ENCODE results near the gene TMEM254.
"Not testable (repeated sequence)": the region's sequence is repeated elsewhere in the genome, so short reads cannot be mapped to it uniquely, and the experiment has no call there.

The TMEM254 gene

DNA sequence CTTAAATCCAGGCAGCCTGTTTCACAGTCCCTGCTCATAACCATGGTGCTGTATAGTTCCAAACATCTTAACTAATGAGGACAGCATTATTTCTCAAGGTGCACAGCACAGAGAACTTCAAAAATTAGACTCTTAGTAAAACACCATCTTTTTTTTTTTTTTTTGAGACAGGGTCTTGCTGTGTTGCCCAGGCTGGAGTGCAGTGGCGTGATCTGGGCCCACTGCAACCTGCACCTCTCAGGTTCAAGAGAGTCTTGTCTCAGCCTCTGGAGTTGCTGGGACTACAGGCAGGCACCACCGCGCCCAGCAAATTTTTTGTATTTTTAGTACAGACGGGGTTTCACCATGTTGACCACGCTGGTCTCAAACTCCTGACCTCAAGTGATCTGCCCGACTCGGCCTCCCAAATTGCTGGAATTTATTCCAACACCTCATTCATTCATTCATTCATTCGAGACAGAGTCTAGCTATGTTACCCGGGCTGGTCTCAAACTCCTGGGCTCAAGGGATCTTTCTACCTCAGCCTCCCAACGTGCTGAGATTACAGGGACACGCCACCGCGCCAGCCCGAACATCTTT, 507 bp upstream of the TMEM254 start:
- DNase-seq: no peak

DNA sequence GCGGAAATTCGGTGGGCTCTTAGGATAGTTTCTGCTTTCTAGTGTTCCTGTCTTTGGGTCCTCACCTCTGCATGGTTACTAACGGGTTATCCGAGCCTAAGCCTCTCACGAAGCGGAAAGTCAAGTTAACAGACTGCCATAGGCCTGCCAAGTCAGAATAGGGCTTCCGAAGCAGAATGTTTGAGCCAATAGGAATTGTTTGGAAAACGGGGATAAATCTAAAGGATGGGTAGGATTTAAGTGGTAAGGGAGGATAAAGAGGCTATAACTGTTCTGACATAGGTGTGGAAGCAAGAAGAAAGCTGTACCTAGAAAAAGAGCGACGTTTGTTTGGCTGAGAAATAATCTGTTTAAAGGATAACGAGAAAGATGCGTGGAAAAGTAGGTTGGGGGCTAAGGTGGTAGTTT, 851 bp downstream of the TMEM254 start:
- no peak for DNase-seq

DNA sequence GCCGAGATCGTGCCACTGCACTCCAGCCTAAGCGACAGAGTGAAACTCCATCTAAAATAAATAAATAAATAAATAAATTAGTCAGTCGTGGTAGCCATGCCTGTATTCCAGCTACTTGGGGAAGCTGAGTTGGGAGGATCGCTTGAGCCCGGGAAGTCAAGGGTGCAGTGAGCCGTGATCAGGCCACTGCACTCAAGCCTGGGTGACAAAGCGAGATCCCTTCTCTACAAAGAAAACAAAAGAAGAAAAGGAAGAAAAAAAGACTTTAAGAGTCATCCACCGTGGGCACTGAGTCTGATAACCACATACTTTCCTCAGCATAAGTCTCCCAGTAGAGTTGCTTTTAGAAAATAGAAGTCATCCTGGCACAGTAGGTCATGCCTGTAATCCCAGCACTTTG, 2.6 kb downstream of the TMEM254 start:
- DNase-seq: no peak

DNA sequence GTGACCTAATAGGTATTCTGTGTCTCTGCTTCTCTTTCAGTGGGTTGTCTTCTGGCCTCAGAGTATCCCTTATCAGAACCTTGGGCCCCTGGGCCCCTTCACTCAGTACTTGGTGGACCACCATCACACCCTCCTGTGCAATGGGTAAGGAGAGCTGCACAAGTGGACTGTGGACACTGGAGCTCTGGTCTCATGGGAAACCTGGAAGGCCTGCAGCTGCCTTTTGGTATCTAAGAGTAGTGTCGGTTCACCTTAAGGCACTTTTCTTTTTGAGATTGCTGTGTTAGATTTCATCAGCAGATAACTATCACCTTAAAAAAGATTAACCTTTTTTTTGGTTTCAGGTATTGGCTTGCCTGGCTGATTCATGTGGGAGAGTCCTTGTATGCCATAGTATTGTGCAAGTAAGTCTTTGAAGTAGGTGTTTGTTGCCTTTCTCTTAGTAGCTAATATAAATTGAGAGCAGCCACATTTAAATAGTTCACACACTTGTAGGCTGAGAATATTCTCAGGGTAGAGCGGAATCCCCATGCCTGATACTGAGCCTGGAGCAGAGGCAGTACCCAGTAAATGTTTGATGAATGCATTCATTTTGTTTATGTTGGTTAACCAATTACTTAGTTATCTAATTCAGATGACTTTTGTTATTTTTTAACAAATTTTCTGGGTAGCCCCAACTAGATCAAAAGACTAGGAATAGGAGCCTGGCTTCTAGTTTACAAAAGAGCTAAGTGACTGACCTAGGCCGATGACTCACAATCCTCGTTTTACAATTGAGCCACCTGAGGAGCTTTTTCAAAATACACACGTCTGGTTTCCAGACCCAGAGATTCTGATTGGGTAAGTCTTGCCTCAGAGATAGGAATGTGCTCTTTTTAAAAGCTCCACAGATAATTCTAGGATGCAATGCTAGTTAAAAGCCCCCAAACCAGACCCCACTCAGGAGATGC, 3.6 kb downstream of the TMEM254 start:
- DNase-seq: no peak

DNA sequence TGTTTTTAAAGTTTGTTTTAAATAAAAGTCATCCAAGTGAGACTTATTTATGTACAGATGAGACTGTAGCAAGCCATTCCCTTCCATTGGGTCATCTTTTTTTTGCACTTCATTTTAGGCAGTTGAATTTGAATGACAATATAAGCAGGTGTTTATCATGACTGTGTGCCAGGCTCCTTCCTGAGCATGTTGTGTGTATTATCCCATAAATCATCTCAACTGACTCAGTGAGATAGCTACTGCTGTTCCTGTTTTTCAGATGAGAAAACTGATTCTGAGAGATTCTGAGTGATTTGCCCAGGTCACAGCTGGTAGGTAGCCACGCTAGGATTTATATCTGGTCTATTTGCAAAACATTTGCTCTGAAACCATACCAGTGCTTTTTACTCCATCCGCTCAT, 11.7 kb downstream of the TMEM254 start:
- peak; percentile 24 for DNase-seq

DNA sequence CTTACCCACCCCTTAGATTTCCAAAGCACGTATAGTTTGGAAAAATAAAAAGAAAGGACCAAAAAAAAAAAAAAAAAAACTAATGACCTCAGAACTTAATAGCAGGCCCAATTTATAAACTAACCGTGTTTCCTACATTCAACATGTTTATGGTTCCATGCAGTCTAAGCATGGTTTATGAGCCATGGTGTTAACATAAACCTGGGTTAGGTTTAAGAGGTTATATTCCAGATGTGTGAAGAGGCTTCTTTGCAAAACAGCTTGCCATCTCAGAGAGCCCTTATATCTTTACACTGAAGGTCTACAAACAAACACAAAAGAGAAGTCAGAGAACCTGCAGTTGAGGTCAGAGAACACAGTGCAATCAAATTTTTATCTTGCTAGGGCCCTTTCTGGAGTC, 15.8 kb downstream of the TMEM254 start:
- no peak for DNase-seq

DNA sequence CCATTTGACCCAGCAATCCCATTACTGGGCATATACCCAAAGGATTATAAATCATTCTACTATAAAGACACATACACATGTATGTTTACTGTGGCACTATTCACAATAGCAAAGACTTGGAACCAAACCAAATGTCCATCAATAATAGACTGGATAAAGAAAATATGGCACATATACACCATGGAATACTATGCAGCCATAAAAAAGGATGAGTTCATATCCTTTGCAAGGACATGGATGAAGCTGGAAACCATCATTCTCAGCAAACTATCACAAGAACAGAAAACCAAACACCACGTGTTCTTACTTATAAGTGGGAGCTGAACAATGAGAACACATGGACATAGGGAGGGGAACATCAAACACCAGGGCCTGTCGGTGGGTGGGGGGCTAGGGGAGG, 19.8 kb downstream of the TMEM254 start:
- not testable (repeated sequence) for DNase-seq

DNA sequence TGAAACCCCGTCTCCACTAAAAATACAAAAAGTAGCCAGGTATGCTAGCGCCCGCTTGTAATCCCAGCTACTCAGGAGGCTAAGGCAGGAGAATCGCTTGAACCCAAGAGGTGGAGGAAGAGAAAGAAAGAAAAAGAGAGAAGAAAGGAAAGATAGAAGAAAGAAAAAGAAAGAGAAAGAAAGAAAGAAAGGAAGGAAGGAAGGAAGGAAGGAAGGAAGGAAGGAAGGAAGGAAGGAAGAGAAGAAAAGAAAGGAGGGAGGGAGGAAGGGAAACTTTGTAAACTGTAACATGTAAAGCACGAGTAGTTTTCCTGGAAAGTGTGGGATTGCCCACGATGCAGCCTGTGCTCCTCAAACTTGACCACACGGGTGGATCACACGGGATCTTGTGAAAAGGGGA, 20.8 kb downstream of the TMEM254 start:
- not testable (repeated sequence) for DNase-seq

DNA sequence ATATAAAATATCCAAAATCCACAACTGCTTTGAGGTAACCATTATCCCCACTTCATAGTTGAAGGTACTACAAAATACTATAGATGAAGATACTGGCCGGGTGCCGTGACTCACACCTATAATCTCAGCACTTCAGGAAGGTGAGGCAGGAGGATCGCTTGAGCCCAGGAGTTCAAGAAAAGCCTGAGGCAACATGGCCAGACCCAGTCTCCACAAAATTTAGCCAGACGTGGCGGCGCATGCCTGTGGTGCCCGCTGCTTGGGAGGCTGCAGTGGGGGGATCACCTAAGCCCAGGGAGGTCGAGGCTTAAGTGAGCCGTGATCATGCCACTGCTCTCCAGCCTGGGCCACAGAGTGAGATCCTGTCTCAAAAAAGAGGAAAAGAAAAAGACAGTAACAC, 21.7 kb downstream of the TMEM254 start:
- DNase-seq: no peak

DNA sequence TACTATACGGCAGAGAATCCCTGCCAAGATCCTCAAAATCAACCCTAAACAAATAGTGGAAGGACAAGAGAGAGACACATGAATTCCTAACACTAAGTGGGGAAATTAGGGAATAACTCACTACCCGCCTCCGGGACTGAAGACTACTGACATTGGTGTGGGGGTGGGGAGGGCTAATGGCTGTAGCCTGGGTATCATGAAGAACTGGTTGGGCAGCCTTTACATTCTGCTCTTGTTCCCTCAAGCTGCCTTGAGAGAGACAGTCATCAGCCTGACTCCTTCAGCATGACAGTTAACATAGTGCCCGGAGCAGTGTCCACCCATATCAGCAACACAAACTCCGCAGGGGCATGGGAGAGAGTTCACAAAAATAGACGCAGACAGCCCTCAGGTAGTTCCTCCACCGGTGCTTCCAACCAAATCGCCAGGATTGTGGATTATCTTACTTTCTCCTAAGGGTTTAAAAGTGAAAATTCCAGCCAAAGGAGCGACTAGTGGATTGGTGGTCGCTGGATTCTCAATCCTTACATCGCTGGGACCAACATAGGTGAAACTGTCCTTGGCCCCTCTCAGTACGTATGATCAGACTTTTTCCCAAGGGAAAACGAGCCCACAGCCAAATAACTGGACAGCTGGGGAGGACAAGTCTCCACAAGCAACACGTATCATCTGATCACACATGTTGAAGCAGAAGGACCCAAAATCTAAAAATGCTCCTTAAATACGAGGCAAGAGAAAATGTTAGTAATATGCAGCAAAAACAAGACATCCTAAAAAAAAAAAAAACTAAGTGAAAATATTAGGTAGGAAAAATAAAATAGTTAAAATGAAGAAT, 22.6 kb downstream of the TMEM254 start:
- no peak for DNase-seq

DNA sequence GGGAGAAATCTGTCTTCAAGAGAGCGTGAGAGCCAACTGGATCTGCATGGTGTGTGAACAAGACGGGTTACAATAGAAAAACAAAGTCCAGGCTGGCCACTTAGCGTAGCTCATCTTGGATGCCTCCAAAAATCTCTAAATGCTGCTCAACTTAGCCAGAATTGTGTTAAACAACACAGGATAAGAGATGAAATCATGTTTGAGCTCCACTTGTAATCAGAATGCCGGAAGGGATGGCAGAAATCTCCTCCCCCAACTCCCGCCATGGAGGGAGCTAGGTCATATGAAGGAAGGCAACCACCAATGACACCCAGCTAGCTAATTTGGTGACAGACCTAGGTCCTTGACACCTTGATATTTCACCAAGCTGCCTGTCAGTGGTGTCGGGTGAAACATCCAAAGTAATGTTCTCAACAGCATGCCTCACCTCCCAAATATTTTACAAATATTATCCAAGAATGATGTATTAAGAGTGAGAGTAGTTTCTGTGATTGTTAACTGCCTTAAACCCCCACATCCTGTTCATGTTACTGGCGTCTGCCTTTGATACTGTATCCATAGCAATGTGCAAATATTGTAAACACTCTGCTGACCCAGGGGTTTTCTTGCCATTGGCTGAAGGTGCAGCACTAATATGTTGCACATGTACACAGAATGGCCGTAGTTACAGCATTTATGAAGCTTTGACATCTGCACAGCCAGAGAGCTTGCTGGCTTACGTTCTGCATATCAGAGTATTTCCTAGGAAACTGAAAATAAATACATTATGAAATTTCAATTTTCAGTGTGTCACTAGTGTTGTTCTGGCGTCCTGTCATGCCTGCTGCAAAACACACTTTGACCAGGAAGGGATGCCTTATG, 25.8 kb downstream of the TMEM254 start:
- DNase-seq: no peak

DNA sequence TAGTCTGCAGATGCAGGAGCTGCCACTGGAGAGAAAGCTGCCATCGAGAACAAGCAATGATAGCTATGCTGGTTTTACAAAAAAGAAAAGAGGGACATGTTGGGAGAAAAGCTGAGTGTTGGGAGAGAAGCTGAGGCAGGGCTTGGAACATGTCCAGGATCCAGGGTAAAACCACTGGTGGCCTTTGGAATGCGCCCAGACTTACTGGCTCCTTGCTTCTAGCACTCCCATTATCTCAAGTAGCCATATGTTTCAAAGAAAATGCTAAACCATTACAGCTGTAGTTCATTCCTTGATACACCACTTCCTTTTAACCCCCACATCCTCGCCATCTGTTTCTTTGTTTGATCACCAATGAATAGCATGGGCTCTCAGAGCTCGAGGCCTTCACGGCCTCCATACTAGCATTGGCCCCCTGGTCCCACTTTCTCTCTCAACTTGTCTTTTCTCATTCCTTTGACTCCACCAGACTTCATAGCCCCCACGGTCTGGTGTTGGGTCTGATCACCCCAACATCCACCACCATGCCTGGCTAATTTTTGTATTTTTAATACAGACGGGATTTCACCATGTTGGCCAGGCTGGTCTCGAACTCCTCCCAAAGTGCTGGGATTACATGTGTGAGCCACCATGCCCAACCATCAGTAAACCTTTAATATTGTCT, 30.2 kb downstream of the TMEM254 start:
- no peak for DNase-seq

DNA sequence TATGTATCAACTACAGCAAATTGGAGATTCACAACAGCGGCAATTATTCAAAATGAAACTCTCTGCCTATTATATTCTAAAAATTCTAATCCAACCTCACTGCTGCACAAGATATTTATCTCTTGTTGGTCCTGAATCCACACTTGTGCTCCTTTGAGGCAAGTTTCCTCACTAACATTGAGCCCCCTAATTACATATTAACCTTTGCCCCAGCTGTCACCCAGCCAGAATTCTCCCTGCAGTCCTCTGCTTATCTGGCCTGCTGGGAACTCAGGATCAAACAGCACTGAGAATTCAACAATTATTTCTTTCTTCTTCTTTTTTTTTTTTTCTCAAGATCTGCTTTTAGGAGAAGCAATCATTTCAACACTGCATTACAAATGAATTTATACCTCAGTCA, 32.5 kb downstream of the TMEM254 start:
- no peak for DNase-seq

DNA sequence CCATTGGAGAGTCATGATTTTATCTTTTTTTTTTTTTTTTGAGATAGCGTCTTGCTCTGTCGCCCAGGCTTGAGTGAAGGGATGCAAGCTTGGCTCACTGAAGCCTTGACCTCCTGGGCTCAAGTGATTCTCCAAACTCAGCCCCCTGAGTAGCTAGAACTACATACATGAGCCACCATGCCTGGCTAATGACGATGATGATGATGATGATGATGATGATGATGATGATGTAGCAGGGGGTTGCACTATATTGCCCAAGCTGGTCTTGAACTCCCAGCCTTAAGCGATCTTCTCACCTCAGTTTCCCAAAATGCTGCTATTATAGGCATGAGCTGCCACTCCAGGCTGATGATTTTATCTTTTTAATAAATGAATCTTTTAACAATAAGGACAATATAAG, 40.2 kb downstream of the TMEM254 start:
- no peak for DNase-seq

DNA sequence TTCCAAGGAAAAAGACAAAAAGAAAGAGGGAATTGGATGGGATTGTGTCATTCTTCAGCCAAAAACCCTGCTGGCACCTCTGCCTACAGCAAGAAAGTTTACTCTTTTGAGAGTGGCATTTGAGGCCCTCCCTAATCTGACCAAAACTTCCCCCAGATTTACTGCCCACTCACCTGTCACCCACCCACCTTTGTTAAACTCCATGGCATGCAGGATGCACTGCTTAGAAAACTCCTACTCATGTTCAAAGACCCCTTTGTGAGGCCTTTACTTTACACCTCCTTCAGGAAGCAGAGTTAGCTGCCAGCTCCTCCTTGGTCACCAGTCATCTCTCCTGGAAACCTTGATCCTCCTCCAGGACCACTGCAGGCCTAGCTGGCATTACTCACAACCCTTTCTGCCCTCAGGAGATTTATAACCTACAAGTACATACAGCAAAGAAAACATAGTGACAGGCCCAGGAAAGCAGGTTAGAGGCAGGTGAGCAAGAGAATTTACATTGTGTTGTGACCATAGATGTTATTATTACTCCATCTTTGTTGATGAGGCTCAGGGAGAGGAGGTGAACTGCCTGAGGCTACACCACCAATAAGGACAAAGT, 43.7 kb downstream of the TMEM254 start:
- DNase-seq: no peak

DNA sequence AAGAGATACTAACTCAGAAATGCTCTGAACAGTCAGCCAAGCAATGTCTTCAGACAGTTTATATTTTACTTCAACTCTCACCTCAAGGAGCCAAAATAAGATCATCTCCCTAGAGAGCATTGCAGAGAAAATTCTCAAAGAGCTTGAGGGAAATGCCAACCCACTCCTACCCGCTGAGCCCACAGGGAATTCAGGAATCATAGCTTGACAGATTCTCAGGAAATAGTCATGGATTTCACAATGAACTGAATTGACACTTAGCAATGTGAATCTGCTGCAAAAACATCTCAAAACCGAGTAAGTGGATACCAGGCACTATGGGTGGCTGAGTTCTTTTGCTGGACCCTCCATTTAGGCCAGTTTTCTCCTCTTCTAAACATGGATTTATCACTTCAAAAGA, 44.3 kb downstream of the TMEM254 start:
- no peak for DNase-seq

DNA sequence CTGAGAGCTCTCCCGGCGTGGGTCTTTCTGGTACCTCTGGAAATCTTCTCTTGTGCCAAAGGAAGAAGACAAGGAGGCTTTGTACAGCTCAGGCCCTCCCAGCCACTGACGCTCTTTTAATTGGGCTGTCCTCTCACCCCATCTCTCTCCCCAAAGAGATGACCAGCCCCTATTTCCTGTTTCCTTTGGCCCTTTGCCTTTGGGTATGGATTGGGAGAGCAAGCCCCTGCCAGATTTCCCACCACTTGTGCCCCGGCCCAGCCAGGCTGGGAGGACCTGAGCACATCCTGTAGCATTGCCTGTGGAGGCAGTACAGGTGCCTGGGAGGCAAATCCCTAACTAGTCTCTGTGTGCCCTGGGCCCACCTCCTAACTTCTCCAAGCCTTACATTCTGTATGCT, 48.4 kb downstream of the TMEM254 start:
- DNase-seq: no peak

DNA sequence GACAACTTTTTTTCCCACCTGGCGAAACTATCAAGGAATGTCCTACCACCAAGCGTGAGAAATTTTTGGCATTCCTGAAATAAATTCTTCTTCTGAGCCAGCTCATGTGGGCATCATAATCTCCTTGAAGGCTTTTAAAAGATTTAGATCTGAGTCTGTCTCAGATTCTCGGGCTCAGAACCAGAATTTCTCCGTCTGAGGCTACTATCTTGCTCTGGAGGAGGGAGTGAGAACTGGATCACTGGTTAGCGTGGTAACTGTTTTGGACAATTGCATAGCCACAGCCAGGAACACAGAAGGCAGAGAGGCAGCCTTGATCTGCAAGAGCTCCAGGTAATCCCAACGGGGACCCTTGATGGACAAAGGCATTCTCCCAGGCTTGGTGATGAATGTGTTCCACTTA, 53.0 kb downstream of the TMEM254 start:
- no peak for DNase-seq

DNA sequence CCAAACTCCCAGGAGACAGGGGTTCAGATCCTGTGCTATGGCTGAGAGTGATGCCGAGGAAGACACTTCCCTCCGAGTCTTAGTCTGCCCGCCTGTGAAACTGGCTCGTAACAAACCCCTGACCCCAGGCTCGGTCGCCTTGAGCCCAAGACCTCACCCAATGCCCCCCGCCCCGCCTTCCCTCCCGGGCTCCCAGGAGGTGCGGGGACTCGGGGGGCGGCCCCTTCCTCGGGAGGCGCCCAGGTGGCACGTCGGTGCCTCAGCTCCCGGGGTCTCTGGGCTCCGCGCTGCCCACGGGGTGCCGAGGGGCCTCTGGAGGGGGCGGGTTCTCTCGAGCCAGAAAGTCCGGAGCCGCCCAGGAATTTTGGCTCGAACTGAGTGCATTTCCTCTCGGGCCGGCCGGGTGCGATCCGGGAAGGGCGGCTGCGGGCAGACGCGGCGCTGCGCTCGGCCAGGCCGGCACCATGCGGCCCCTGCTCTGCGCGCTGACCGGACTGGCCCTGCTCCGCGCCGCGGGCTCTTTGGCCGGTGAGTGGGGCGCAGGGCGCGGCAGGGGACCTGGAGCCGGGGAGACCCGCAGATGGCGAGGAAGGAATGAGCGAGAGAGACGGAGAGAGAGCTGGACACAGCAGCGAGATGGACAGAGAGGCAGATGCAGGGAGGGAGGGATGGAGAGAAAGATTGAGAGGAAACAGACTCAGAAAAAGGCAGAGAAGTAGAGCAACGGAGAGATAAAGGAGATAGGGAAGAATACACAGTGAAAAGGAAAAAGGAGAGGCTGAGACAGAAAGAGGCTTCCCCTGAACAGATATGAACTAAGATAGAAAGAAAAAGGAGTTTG, 54.1 kb downstream of the TMEM254 start, which contains the start of gene PLAC9:
TSS of gene PLAC9 (plus strand) at position 432 of the 841 bp plus-strand sequence. CDS start at position 465, 33 bp downstream.
- DNase-seq: no peak

DNA sequence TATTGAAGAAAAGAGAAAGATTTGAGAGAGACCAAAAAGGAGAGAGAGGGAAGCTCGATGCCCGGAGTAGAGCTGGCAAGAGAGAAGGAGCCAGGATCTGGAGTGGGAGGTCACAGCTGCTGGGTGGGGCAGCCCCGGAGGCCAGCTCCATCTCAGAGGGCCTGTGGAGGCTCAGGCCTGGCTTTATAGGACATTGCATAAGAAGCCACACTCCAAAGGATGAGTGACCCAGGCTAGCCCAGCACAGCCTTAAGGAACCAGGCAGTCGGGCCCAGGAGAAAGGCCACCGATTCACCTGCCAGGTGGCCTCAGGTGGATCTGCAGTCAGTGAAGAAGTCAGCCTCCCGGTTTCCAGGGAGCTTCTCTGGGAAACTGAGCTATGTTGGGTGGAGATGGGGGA, 54.7 kb downstream of the TMEM254 start:
- no peak for DNase-seq

Data from hematopoietic multipotent progenitor cell treated with erythropoietin and hydrocortisone succinate and interleukin-3 and kit ligand, for 6 days (in vitro differentiated cells).